Measurements from ENCODE around the gene ZDHHC24.

Gene ZDHHC24

GRCh38 chr11:66566221-66566620, 20.4 kb upstream of the ZDHHC24 start:
- DNase-seq (ENCODE audit: low read depth in 2 of 3, low spot score in 1 of 3) = no peak

GRCh38 chr11:66564984-66565383, 19.1 kb upstream of the ZDHHC24 start:
- DNase-seq (ENCODE audit: low read depth in 2 of 3, low spot score in 1 of 3) = no peak

DNA sequence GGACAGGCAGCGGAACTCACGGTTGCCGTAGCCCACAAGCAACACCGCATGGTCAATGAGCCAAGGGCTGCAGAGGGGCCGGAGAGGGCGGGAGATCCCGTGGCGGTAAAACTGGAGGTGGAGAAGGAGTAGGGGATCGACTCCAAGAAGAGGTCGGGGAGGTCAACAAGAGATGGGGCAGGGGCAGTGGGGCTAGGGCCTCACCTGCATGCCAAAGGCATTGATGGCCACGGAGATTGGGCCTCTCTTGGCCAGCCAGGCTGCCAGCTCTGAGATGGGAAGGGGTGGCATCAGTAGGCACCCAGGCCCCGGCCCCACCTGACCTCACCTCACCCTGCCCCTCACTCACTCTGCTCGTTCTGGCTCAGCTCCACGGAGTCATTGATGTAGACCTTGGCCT, 18.7 kb upstream of the ZDHHC24 start:
- no peak for DNase-seq (ENCODE audit: low read depth in 2 of 3, low spot score in 1 of 3)

DNA sequence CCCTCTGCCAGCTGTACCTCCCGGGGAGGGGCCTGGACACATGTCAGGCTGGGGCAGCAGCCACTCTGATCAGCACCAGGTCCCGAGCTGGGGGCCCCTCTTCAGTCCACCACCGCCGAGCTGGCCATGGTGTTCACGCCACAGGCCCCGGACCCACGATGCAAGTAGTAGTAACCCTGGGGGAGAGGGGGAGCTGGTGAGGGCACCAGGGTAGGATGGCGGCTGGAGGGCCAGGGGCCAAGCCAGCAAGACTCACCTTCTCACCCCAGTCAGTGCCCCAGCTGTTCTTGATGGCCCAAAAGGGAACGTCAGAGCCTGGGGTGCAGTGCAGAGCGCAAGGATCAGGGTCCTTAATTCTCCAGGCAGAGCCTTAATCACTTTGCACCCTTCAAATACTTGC, 18.0 kb upstream of the ZDHHC24 start:
- DNase-seq (ENCODE audit: low read depth in 2 of 3, low spot score in 1 of 3) = no peak

DNA sequence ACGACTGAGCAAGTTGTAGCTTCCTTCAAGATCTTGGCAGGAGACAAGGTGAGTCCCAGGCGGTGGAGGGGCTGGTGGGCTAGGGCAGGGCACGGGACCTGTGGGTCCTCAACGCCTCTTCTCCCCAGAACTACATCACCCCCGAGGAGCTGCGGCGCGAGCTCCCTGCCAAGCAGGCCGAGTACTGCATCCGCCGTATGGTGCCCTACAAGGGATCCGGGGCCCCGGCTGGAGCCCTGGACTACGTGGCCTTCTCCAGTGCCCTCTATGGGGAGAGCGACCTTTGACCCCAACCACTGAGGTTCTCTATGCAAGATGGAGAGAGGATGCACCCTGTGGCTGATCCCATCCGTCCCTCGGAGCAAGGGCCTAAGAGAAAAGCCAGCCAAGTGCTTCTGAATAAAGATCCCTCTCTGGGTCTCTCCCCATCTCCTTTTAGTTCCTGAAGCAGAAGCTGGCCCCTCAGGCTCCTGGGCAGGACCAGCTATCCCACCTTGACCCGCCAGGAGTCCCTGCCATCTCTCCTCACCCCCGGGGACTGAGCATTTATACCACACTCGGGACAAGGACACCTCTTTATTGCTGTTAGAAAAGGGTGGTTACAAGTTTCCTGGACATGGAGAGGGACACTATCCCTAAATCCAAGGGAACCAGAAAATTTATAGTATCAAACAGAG, 17.2 kb upstream of the ZDHHC24 start:
- DNase-seq (ENCODE audit: low read depth in 2 of 3, low spot score in 1 of 3) = no peak

GRCh38 chr11:66562275-66562674, 16.4 kb upstream of the ZDHHC24 start:
- no peak for DNase-seq (ENCODE audit: low read depth in 2 of 3, low spot score in 1 of 3)

- DNase-seq (ENCODE audit: low read depth in 2 of 3, low spot score in 1 of 3) = no peak
Measured at GRCh38 chr11:66561975-66562248, 16.1 kb upstream of the ZDHHC24 start.

- DNase-seq (ENCODE audit: low read depth in 2 of 3, low spot score in 1 of 3) = no peak
Measured at GRCh38 chr11:66561178-66561974, 15.5 kb upstream of the ZDHHC24 start.

GRCh38 chr11:66559866-66560676, 14.2 kb upstream of the ZDHHC24 start:
- DNase-seq (ENCODE audit: low read depth in 2 of 3, low spot score in 1 of 3) = no peak

DNA sequence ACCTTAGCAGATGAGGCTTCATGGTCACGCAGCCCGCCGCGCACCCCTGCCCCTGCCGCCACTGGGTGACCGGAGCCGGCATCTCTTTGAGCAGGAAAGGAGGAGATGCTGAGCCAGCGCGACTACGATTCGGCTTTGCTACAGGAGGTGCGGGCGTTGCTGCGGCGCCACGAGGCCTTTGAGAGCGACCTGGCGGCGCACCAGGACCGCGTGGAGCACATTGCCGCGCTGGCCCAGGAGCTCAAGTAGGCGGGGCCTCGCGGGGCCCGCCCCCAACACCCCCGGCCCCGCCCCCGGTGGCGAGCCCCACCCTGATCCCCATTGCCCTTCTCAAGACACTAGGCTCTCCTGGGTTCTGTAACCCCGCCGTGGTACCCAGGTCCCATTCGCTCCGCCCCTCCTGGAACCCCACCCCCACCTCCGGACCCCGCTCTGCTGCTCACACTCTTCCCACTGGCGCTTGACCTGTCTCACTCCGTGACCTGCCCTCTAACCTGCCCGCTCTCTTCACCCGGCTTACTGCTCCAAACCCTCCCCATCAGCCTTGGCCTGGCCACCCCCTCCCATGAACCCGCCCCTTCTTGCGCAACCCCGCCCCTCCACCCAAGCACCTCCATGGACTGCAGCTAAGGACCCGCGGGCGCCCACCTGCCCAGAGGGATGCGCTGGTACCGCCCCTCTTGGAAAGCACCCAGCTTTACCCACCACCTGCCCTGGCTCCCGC, 13.5 kb upstream of the ZDHHC24 start:
- DNase-seq (ENCODE audit: low read depth in 2 of 3, low spot score in 1 of 3) = no peak

- no peak for DNase-seq (ENCODE audit: low read depth in 2 of 3, low spot score in 1 of 3)
Measured at GRCh38 chr11:66557733-66558326, 12.0 kb upstream of the ZDHHC24 start.

DNA sequence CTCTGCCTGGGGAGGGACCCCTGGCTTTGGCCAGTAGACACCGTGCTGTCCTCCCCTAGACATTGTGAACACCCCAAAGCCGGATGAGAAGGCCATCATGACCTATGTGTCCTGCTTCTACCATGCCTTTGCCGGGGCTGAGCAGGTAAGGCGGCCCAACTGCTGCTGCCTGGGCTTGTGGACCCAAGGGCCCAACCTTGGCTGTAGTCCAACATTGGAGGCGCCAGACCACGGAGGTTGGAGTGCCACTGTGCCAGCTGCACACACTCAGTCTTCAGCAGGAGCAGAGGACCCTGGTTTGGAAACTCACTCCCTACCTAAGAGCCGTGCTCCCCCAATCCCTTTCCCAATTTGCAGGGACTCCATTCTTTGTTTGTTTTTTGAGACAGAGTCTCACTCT, 10.2 kb upstream of the ZDHHC24 start:
- DNase-seq (ENCODE audit: low read depth in 2 of 3, low spot score in 1 of 3) = no peak

- no peak for DNase-seq (ENCODE audit: low read depth in 2 of 3, low spot score in 1 of 3)
Measured at GRCh38 chr11:66555416-66555815, 9.6 kb upstream of the ZDHHC24 start.

DNA sequence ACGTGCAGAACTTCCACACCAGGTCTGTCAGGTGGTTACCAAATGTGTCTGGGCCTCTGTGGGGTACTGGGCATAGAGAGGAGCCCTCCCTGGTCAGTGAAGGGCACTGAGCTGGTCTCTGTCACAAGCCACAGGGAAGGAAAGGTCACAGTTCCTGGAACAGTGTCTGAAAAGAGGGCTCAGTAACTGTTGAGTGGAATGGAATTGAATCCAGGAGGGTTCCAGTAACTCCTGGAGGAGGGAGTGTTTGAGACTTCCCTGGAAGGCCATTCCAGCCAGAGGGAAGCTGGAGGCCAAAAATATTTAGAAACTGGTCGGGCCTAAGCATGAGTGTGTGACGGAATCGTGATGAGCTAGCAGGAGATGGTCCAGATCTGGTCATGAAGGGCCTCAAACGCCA, 8.8 kb upstream of the ZDHHC24 start:
- no peak for DNase-seq (ENCODE audit: low read depth in 2 of 3, low spot score in 1 of 3)

DNA sequence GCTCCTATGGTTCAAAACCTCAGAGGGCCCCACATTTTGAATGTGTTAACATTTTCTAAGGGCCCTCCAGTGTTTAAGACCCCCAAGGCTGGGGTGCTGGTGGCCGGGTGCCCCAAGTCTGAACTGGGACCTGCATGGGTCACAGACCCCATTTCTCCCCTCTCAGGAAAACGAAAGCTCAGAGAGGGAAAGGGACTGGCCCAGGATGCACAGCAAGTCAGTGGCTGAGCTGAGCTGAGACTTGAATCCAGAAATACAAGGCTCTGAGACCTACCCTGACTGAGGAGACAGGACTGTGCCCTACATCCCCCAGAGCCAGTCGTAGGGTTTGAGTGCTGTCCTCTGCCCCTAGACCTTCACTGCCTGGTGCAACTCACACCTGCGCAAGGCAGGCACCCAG, 5.0 kb upstream of the ZDHHC24 start:
- no peak for DNase-seq (ENCODE audit: low read depth in 2 of 3, low spot score in 1 of 3)

- DNase-seq (ENCODE audit: low read depth in 2 of 3, low spot score in 1 of 3) = no peak
Measured at GRCh38 chr11:66549696-66550095, 3.8 kb upstream of the ZDHHC24 start.

- DNase-seq (ENCODE audit: low read depth in 2 of 3, low spot score in 1 of 3) = no peak
Measured at GRCh38 chr11:66548774-66549630, 3.2 kb upstream of the ZDHHC24 start.

GRCh38 chr11:66548041-66548440, 2.2 kb upstream of the ZDHHC24 start:
- no peak for DNase-seq (ENCODE audit: low read depth in 2 of 3, low spot score in 1 of 3)

DNA sequence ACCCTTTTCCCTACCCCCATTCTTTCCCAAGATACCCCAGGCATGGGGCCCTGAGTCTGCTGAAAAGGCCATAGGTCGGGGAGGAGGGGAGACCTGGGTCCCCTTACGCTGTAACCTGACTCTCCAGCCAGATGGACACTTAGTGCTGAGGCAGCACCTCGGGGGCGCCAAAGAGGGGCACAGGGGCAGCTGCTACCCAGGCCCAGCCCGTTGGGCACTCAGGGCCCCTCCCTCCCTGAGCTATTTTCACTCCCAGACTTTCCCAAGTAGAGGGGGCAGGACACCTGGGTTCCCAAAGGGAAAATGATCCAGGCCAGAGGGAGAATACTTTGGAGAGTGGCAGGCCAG, 1.8 kb upstream of the ZDHHC24 start:
- DNase-seq (ENCODE audit: low read depth in 2 of 3, low spot score in 1 of 3) = no peak

GRCh38 chr11:66546966-66547661, 1.3 kb upstream of the ZDHHC24 start:
- no peak for DNase-seq (ENCODE audit: low read depth in 2 of 3, low spot score in 1 of 3)
